ENCODE data around the gene ESD. TPM values are rescaled to one million over a fixed set of nuclear protein-coding genes. Genes with fewer than 3 reads are reported as not detected.

ESD gene
- total and polyA plus RNA-seq, 10 of the 15 experiments (the other 5 are each of a cell fraction or from before 2014, with no cell fraction given) = 105 to 387 (median 195) TPM

- TF ChIP-seq KDM1A (IDR thresholded peaks at IDR 0.05; ENCODE audit: borderline replicate concordance) (no peak), IRF3 (IDR thresholded peaks at IDR 0.05) (no peak), PBX3 (IDR thresholded peaks at IDR 0.05; ENCODE audit: insufficient replicate concordance, low read depth, low read length) (no peak), ZNF687 (IDR thresholded peaks at IDR 0.05) (no peak), NFYA (IDR thresholded peaks at IDR 0.05; ENCODE audit: borderline replicate concordance, low read depth, low read length) (no peak), YBX1 (IDR thresholded peaks at IDR 0.05) (no peak), SIN3A (IDR thresholded peaks at IDR 0.05; ENCODE audit: low read depth, low read length) (no peak)
These were observed 34.7 kb upstream of the ESD start (continued) for GRCh38 chr13:46831588-46832194.
